Ovary (tissue), 9 donors: Measurements from ENCODE around the gene ATP1A4. TPM values are rescaled to one million over a fixed set of nuclear protein-coding genes. Genes with fewer than 3 reads are reported as not detected.

Experiments used
- DNase-seq, 5 donors: peaks; one replicate each; pipeline ENCODE4 v3.0.0-alpha.2; 2019 to 2020
- H3K27ac ChIP-seq, 2 donors: fragments of 200-600 bp; one replicate each; pipeline versions ENCODE4 v1.5.1 to v1.8.0; 2019 to 2022
- H3K27me3 ChIP-seq: fragments of 200-600 bp; one replicate; pipeline ENCODE4 v1.8.0; 2022
- H3K36me3 ChIP-seq: fragments of 200-600 bp; sonication (generic); one replicate; pipeline ENCODE4 v1.5.1; 2019
- H3K4me1 ChIP-seq: one replicate; pipeline ENCODE4 v1.8.1; 2013; ENCODE audit warnings: mild to moderate bottlenecking, moderate library complexity; ENCODE audit not compliant: insufficient read depth
- H3K4me3 ChIP-seq: fragments of 200-600 bp; sonication (generic); one replicate; pipeline ENCODE4 v1.5.1; 2017
- H3K9me3 ChIP-seq, 2 donors: fragments of 200-600 bp in 1 of 2; sonication (generic) in 1 of 2; one replicate each; pipeline versions ENCODE4 v1.5.1 to v1.8.1; 2013 to 2019; ENCODE audit warnings: mild to moderate bottlenecking in 1 of 2, moderate library complexity in 1 of 2
- EP300 ChIP-seq: sonication (generic); formaldehyde crosslinking; IDR thresholded peaks from one replicate; pipeline ENCODE4 v1.6.1; 2017; ENCODE audit warnings: antibody characterized with exemption
- POLR2A ChIP-seq: fragments of 450-650 bp; IDR thresholded peaks from one replicate; pipeline ENCODE4 v1.6.1; 2017; ENCODE audit warnings: antibody characterized with exemption, mild to moderate bottlenecking, moderate library complexity
- WGBS, 3 donors: extraction: QIAGEN DNeasy Blood & Tissue Kit in 1 of 3; methylation state at CpG; one replicate each; pipeline versions ENCODE4 v1.1.5 to v1.1.7; 2013 to 2017; 5-methylcytosine and 5-hydroxymethylcytosine counted together
- intact Hi-C, 4 donors: fragments of 100-400 bp; cut with DNase I; formaldehyde crosslinking; loops; one replicate each; pipeline versions ENCODE4 v1.11.0 to v1.15.1; 2022 to 2023
- polyA plus RNA-seq, 2 donors: library from polyadenylated mRNA; stranded (reverse); fragments of 200-250 nt in 1 of 2; fragments of 350-450 nt in 1 of 2; fragmentation: Illumina TruSeq in 1 of 2; extraction: RNeasy Lipid Tissue Mini Kit (QIAGEN cat#74804) in 1 of 2; gene quantifications; one replicate each; pipeline ENCODE4 v1.2.3, GENCODE V29; 2013 to 2014
- total RNA-seq, 7 donors: library from RNA; depleted of rRNA in 2 of 7; stranded (reverse); fragments of >200 nt in 2 of 7; fragmentation: NEBNext Ultra II Directional in 3 of 7; extraction: Animal tissue kit (Norgen Biotek cat#: 25700) in 3 of 7; gene quantifications; one replicate each; pipeline versions ENCODE4 v1.1.0 to v1.2.4, GENCODE V29; 2016 to 2023
- TF ChIP-seq, protein P1 (sequence below), 3 donors: fragments of 450-650 bp in 2 of 3; fragments of 200-600 bp in 1 of 3; IDR thresholded peaks; one replicate each; pipeline versions ENCODE4 v1.5.1 to v1.8.0; 2016 to 2022; ENCODE audit warnings: antibody characterized with exemption in 3 of 3, mild to moderate bottlenecking in 1 of 3
- donor health status: DM: no; HTN: no; CAD: no; lungs with moderate emphysema.
- donor health status: DM: no; HTN: no; CAD: no.
- donor health status: Bipolar disorder and iron deficiency.
- donor health status: DM: yes; HTN: yes; CAD: no.
- donor health status: DM: no; HTN: no; CAD: no.
- donor health status: DM: yes; HTN: yes; CAD: no.

The ATP1A4 gene
- total and polyA plus RNA-seq, 9 donors: 0.22 to 0.37 TPM; not detected in 7

DNA sequence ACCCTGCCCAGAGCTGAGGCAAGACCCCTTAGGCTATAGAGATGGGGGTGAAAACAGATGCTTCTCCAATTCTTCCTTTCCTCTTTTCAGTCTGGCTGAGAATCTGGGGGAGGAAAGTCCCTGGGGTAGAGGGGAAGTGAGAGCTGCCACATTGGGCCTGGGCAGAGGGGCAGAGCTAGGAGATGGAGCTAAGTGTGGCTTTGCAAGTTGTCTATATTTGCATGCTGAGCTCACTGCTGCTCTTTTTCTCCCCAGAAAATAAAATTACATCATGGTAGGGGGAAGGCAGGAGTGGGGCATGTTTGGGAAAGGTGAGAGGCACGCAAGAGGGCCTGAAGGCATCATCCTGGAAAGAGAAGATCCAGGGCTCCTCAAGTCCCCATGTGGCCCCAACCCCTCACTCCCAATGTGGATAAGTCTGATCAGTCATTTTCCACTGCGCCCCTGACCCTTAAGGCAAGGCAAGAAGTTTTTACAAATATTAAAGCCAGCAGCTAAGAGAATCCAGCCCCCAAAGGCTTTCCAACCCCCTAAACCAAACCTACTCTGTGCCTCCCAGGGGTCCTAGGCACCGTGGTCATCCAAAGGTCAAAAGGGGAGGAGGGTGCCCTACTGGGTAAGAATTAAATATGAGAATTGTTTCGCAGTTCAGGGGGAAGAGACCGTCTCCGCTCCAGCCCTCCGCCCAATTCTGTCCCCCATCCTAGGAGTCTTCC, 53.3 kb downstream of the ATP1A4 start:
- Histone ChIP-seq H3K36me3 (no peaks in the 10 kb centered on the region), H3K4me3 (peak overlapping the region; percentile 92), H3K4me1 (peaks cover 12% of the 10 kb centered on the region), H3K27ac (peak overlapping the region; percentile 43 to 83), H3K9me3 (no peaks in the 10 kb centered on the region), H3K27me3 (no peaks in the 10 kb centered on the region)
- intact Hi-C loops: loop anchor here in 2 of 4 donors (5.0 kb wide), 1 partner anchor 102 kb away; no protein-coding TSS in a partner anchor
- TF ChIP-seq EP300: no peak
- TF ChIP-seq, protein P1, sequence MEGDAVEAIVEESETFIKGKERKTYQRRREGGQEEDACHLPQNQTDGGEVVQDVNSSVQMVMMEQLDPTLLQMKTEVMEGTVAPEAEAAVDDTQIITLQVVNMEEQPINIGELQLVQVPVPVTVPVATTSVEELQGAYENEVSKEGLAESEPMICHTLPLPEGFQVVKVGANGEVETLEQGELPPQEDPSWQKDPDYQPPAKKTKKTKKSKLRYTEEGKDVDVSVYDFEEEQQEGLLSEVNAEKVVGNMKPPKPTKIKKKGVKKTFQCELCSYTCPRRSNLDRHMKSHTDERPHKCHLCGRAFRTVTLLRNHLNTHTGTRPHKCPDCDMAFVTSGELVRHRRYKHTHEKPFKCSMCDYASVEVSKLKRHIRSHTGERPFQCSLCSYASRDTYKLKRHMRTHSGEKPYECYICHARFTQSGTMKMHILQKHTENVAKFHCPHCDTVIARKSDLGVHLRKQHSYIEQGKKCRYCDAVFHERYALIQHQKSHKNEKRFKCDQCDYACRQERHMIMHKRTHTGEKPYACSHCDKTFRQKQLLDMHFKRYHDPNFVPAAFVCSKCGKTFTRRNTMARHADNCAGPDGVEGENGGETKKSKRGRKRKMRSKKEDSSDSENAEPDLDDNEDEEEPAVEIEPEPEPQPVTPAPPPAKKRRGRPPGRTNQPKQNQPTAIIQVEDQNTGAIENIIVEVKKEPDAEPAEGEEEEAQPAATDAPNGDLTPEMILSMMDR (IDR thresholded peaks at IDR 0.05): no peak
- DNase-seq: no peak
- WGBS, 3 donors: 19 to 21% (median 20%) methylated on average over 7 of the region's 7 CpGs

DNA sequence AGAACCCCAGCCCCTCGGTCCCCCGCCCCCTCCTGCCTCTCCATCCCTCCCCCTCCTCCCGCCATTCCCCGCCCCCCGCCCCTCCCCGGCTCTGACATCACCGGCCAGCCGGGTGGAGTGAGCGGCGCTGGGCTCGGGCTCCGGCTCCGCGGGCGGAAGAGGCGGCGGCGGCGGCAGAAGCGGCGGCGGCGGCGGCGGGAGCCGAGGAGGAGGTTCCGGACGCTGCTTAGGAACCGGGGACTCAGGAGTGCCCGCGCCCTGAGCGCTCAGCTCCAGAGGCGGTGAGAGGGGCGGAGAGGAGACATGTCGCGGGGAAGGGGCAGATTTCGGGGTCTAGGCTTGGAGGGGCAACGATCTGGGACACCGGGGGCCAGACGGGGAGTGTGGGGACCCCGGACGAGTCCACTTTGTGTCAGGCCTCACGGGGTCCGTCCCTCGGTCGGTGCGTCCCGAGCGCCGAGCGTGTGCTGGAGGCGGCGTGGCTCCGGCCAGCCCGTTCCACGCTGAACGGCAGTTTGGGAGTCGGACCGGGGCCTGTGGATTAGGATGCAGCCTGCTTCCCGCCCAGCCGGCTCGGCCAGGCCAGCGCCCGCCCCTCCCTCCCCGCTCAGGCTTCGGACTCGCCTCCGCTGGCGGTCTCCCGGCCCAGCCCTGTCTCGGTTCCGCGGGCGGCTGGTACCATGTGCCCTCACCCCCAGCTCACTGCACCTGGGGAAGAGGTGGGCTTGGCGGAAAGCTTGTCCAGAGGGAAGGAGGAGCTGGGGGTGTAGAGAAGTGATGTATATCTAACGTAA, 54.0 kb downstream of the ATP1A4 start, which contains the start of gene PEA15:
TSS of gene PEA15 (plus strand) at position 143 of the 794 bp plus-strand sequence. CDS start 6,161 bp downstream, outside the sequence.
- peak; percentile 79 to 88 (median 84) for DNase-seq
- intact Hi-C loops: loop anchor here in 2 of 4 donors (5.0 kb wide), 1 partner anchor 103 kb away; no protein-coding TSS in a partner anchor
- Histone ChIP-seq H3K4me3 (peak within 1 kb of the TSS; percentile 92), H3K4me1 (peaks cover 16% of the 10 kb centered on the region), H3K9me3 (no peaks in the 10 kb centered on the region), H3K27ac (peak within 1 kb of the TSS; percentile 43 to 83), H3K36me3 (no peaks in the 10 kb centered on the region), H3K27me3 (no peaks in the 10 kb centered on the region)
- peak; percentile 80 for TF ChIP-seq POLR2A
- TF ChIP-seq EP300: no peak
- 0% methylated on average over 29 to 76 of the region's 76 CpGs for WGBS, 3 donors

DNA sequence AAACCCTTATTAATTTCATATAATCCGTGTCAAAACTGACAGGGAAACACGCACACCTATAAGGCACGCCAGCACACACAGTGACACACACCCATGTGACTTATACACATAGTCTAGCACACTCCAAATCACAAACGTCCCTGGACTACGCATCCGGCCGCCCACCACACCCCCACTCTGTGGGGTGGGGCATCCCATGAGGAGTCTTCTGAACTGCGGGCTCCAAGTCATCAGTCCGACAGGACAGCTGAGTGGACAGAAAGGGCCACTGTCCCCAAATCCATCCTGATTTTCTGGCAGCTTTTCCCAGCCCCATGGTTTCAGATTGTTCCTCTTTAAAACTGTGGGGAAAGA, 54.6 kb downstream of the ATP1A4 start:
- Histone ChIP-seq H3K9me3 (no peaks in the 10 kb centered on the region), H3K4me3 (peak overlapping the region; percentile 92), H3K27me3 (no peaks in the 10 kb centered on the region), H3K27ac (peak overlapping the region; percentile 43 to 83), H3K36me3 (no peaks in the 10 kb centered on the region), H3K4me1 (peaks cover 20% of the 10 kb centered on the region)
- intact Hi-C loops: loop anchor here in 2 of 4 donors (5.0 kb wide), 1 partner anchor 104 kb away; no protein-coding TSS in a partner anchor
- DNase-seq: peak; percentile 32 to 61 (median 57)
- TF ChIP-seq POLR2A (no peak), EP300 (no peak)
- TF ChIP-seq, protein P1 (IDR thresholded peaks at IDR 0.05): no peak
- WGBS, 3 donors: 0 to 1% (median 1%) methylated on average over 9 of the region's 9 CpGs

DNA sequence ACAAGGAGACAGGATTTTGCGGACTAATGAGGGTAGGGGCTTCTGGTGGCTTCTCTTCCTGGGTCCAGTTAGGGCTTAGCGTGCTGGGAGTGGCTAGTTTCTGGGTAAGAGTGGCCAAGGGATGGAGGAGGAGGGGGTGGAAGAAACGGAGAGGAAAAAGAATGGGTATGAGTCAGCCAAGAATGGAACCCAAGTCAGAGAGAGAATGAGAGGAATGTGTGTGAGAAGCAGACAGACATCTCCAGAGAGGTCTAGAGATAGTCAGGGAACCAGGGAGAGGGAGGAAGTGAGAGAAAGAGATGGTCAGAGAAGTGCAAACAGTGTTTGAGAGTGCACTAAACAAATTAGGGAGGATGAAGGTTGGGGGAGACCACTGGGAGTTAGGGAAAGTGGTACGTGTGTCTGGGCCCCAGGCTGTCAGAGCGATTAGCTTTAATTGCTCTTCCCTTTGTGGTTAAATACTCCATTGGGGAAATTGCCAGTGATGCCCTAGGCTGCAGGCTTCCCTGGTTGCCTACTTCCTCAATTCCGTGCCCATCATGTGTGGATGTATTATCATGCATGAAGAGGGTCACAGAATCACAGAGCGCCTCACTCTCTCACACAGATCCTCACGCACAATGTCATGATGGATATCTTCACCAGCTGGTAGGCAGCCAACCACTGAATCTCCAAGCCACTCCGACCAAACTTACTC, 55.2 kb downstream of the ATP1A4 start:
- Histone ChIP-seq H3K4me1 (peaks cover 20% of the 10 kb centered on the region), H3K9me3 (no peaks in the 10 kb centered on the region), H3K27me3 (no peaks in the 10 kb centered on the region), H3K4me3 (peak overlapping the region; percentile 92), H3K27ac (peak overlapping the region; percentile 43 to 83), H3K36me3 (no peaks in the 10 kb centered on the region)
- 45 to 58% (median 49%) methylated on average over 9 of the region's 9 CpGs for WGBS, 3 donors
- TF ChIP-seq, protein P1 (IDR thresholded peaks at IDR 0.05): no peak
- no peak for TF ChIP-seq EP300
- no peak for TF ChIP-seq POLR2A
- intact Hi-C loops: loop anchor here in 2 of 4 donors (5.0 kb wide), 1 partner anchor 104 kb away; no protein-coding TSS in a partner anchor
- no peak for DNase-seq
